Measurements from ENCODE around the gene NCOA7. TPM values are rescaled to one million over a fixed set of nuclear protein-coding genes. Genes with fewer than 3 reads are reported as not detected.

The NCOA7 gene
- total RNA-seq, 4 donors from 2014 or later, result 18.1 to 31.4 (median 26.7) TPM

- Histone ChIP-seq H3K9me3 (no peaks in the 10 kb centered on the region), H3K27me3 (peaks cover 34% of the 10 kb centered on the region), H3K4me1 (peaks cover 0 to 19% (median 4%) of the 10 kb centered on the region in 3 donors), H3K36me3 (no peaks in the 10 kb centered on the region), H3K4me3 (no peak overlapping the region), H3K27ac (no peak overlapping the region)
- TF ChIP-seq CTCF (IDR thresholded peaks at IDR 0.05) (no peak), EP300 (IDR thresholded peaks at IDR 0.05) (no peak), POLR2AphosphoS5 (IDR thresholded peaks at IDR 0.05) (no peak), POLR2A (IDR thresholded peaks at IDR 0.05) (no peak)
- 72 to 82% methylated on average over 2 of the region's 2 CpGs for WGBS, 2 donors (ENCODE audit: low coverage in 1 of 2)
- ATAC-seq, result no peak
These were observed 47.2 kb upstream of the NCOA7 start for GRCh38 chr6:125743604-125744003.

- Histone ChIP-seq H3K4me1 (peaks cover 0 to 33% (median 7%) of the 10 kb centered on the region in 3 donors), H3K27ac (peak overlapping the region in 3 of 4 donors; percentile 9 to 94 (median 27)), H3K4me3 (no peak overlapping the region), H3K36me3 (no peaks in the 10 kb centered on the region), H3K9me3 (no peaks in the 10 kb centered on the region), H3K27me3 (peaks cover 50% of the 10 kb centered on the region)
- WGBS, 2 donors (ENCODE audit: low coverage in 1 of 2), result 65 to 89% methylated on average over 6 of the region's 6 CpGs
- ATAC-seq, result no peak
- TF ChIP-seq POLR2AphosphoS5 (IDR thresholded peaks at IDR 0.05), result no peak
- TF ChIP-seq CTCF (IDR thresholded peaks at IDR 0.05), result no peak
- TF ChIP-seq EP300 (IDR thresholded peaks at IDR 0.05), result no peak
- no peak for TF ChIP-seq POLR2A (IDR thresholded peaks at IDR 0.05)
These were observed 45.3 kb upstream of the NCOA7 start for GRCh38 chr6:125745281-125746018.

- no peaks in the 10 kb centered on the region for H3K9me3 ChIP-seq
- no peak for ATAC-seq
- H3K4me3 ChIP-seq, result peak overlapping the region in 1 of 2 donors; percentile 72
- peaks cover 0 to 38% (median 7%) of the 10 kb centered on the region in 3 donors for H3K4me1 ChIP-seq
- WGBS, 2 donors (ENCODE audit: low coverage in 1 of 2), result 54 to 75% methylated on average over 5 of the region's 5 CpGs
- no peak for TF ChIP-seq EP300 (IDR thresholded peaks at IDR 0.05)
- no peak for TF ChIP-seq POLR2A (IDR thresholded peaks at IDR 0.05)
- no peak for TF ChIP-seq CTCF (IDR thresholded peaks at IDR 0.05)
- TF ChIP-seq POLR2AphosphoS5 (IDR thresholded peaks at IDR 0.05), result no peak
- no peaks in the 10 kb centered on the region for H3K36me3 ChIP-seq
- H3K27me3 ChIP-seq, result peaks cover 56% of the 10 kb centered on the region
- peak overlapping the region in 3 of 4 donors; percentile 67 to 94 (median 85) for H3K27ac ChIP-seq
These were observed 44.7 kb upstream of the NCOA7 start for GRCh38 chr6:125746019-125746414.

GRCh38 chr6:125746731-125747588 is 43.8 kb upstream of the NCOA7 start:
- WGBS, 2 donors (ENCODE audit: low coverage in 1 of 2), result 8 to 11% methylated on average over 28 to 31 of the region's 32 CpGs
- H3K27me3 ChIP-seq, result peaks cover 65% of the 10 kb centered on the region
- no peaks in the 10 kb centered on the region for H3K9me3 ChIP-seq
- peak; percentile 7 for ATAC-seq
- TF ChIP-seq POLR2A (IDR thresholded peaks at IDR 0.05) (no peak), POLR2AphosphoS5 (IDR thresholded peaks at IDR 0.05) (no peak), CTCF (IDR thresholded peaks at IDR 0.05) (no peak), EP300 (IDR thresholded peaks at IDR 0.05) (no peak)
- H3K27ac ChIP-seq, result peak overlapping the region in 3 of 4 donors; percentile 78 to 94 (median 85)
- no peaks in the 10 kb centered on the region for H3K36me3 ChIP-seq
- peaks cover 0 to 38% (median 7%) of the 10 kb centered on the region in 3 donors for H3K4me1 ChIP-seq
- peak overlapping the region; percentile 52 to 72 for H3K4me3 ChIP-seq
